Measurements from ENCODE around the gene SNRPA. TPM values are rescaled to one million over a fixed set of nuclear protein-coding genes. Genes with fewer than 3 reads are reported as not detected.
A peak's percentile ranks its signal among the peaks of the same experiment; 100 is the strongest.
"Not testable (repeated sequence)": the region's sequence is repeated elsewhere in the genome, so short reads cannot be mapped to it uniquely, and the experiment has no call there.

The SNRPA gene
- total RNA-seq, 4 donors from 2014 or later = 47.3 to 69.1 (median 57.6) TPM

DNA sequence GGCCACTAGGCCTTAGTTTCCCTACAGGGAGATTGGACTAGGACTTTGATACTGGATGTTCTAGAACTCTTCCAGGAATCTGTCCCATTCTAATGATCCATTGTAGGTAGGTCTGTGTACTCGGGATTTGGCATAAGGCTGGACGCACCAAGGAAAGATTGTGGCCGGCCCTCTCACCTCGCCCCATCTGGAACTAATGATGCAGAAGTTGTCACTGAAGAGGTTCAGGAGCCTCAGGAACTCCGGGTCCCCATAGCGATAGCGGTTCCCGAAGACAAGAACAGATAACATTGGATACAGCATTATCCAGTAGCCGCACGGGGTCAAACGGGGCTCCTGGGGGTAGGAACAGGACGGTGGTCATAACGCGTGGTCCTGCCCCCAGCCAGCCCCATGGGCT is 59.2 kb downstream of the SNRPA start:
- H3K27me3 ChIP-seq = no peaks in the 10 kb centered on the region
- TF ChIP-seq EP300 (IDR thresholded peaks at IDR 0.05) (no peak), POLR2A (IDR thresholded peaks at IDR 0.05; ENCODE audit: low read depth) (no peak), POLR2AphosphoS5 (IDR thresholded peaks at IDR 0.05) (no peak)
- TF ChIP-seq, protein P1, sequence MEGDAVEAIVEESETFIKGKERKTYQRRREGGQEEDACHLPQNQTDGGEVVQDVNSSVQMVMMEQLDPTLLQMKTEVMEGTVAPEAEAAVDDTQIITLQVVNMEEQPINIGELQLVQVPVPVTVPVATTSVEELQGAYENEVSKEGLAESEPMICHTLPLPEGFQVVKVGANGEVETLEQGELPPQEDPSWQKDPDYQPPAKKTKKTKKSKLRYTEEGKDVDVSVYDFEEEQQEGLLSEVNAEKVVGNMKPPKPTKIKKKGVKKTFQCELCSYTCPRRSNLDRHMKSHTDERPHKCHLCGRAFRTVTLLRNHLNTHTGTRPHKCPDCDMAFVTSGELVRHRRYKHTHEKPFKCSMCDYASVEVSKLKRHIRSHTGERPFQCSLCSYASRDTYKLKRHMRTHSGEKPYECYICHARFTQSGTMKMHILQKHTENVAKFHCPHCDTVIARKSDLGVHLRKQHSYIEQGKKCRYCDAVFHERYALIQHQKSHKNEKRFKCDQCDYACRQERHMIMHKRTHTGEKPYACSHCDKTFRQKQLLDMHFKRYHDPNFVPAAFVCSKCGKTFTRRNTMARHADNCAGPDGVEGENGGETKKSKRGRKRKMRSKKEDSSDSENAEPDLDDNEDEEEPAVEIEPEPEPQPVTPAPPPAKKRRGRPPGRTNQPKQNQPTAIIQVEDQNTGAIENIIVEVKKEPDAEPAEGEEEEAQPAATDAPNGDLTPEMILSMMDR (IDR thresholded peaks at IDR 0.05) = no peak
- peaks cover 70 to 82% (median 82%) of the 10 kb centered on the region in 4 donors for H3K4me1 ChIP-seq
- H3K9me3 ChIP-seq = no peaks in the 10 kb centered on the region
- H3K27ac ChIP-seq (replicated peaks in 1 of 4) = peak overlapping the region; percentile 75 to 99 (median 80)
- intact Hi-C loops (cut with DNase I) = no loop called here
- WGBS = 72% methylated on average over 4 of the region's 14 CpGs
- DNase-seq (ENCODE audit: extremely low spot score) = no peak
- peak overlapping the region; percentile 50 to 65 (median 54) for H3K4me3 ChIP-seq
- H3K36me3 ChIP-seq = peaks cover 5 to 35% (median 30%) of the 10 kb centered on the region in 4 donors

DNA sequence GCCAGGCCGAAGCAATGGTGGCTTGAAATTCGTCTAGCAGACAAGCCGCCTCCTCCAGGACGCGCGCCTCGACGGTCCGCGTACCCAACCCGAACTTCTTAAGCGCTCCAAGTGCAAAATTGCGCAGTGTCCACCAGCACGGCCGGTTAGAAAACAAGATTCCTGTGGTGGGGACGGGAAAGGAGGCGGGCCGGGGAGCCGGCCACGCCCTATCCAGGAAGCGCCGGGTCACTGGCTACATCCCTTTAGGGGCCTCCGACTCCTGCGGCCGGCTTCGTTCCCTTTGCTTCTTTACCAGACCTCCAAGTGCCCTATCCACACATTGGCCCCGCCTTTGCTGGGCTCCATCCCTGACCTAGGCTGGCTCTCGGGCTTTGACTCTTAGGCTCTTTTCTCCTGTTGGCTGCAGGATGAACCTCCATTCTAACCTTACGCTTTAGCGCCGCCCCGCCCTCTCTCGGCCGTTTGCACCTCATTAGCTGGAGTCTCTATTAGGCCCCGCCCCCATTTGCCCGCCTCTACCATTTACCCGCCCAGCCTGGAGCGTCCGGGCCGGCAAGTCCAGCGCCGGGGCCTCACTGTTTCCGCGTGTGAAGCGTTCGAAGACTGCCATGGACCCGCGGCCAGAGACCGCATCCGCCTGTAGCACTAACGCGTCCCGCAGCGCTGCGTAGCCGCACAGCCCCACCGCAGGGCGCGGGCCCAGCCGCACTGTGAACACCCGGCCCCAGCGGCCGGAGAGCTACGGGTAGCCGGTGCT is 59.8 kb downstream of the SNRPA start:
- H3K27me3 ChIP-seq; intact Hi-C loops (cut with DNase I); H3K9me3 ChIP-seq: not testable (repeated sequence)
- TF ChIP-seq POLR2AphosphoS5 (IDR thresholded peaks at IDR 0.05) = peak in 1 of 2 donors; percentile 65
- H3K4me1 ChIP-seq = peaks cover 63 to 76% (median 75%) of the 10 kb centered on the region in 4 donors
- WGBS = 2% methylated on average over 17 of the region's 65 CpGs
- peaks cover 5 to 30% (median 26%) of the 10 kb centered on the region in 4 donors for H3K36me3 ChIP-seq
- peak overlapping the region; percentile 75 to 99 (median 80) for H3K27ac ChIP-seq (replicated peaks in 1 of 4)
- H3K4me3 ChIP-seq = peak overlapping the region; percentile 50 to 65 (median 54)
- peak; percentile 96 for DNase-seq (ENCODE audit: extremely low spot score)

DNA sequence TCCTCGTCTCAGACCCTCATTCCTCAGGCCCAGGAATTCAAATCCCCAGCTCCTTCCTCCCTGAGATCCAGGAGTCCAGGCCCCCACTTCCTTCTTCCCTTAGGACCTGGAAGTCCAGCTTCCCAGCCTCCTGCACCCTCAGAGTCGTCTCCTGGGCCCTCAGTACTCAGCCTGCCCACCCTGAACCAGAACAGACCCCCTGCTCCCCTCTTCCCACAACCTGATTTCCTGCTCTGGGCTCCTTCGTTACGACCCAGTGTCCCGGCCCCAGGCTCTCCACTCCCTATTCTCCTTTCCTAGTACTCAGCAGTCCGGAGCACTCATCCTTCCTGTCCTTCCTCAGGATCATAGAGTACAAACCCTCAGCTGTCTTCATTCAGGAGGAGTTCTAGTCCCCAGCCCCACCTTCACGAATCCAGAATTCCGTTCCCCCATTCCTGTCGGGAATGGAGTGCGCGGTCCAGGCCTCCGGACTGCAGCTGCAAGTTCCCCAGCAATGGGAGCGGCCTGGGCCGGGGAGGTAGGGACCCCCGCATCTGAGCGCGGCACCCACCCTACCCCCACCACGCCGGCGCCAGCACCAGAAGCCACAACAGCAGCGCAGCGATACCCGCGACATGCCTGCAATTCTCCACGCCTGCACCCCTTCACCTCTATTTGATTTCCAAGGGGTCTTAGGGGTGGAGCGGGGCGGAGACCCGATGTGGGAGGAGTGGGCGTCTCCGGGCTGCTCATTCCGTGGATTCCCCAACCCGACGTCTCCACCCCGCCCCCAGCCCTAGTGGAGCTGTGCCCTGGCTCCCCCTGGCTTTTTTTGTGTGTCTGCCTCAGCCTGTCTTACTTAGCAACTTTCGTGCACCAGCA is 60.7 kb downstream of the SNRPA start:
- H3K27ac ChIP-seq (replicated peaks in 1 of 4) = peak overlapping the region; percentile 75 to 99 (median 80)

DNA sequence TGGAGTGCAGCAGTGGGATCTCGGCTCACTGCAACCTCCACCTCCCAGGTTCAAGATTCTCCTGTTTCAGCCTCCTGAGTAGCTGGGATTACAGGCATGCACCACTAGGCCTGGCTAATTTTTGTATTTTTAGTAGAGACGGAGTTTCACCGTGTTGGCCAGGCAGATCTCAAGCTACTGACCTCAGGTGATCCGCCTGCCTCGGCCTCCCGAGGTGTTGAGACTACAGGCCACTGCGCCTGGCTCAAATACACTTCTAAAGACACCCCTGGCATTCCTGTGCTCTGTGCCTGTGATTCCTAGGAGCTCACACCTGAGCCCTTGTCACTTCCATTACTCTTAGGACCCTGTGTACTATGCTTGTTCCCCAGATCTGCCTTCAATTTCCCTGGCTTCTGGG is 61.6 kb downstream of the SNRPA start:
- H3K9me3 ChIP-seq; H3K4me3 ChIP-seq; DNase-seq (ENCODE audit: extremely low spot score); intact Hi-C loops (cut with DNase I); H3K27me3 ChIP-seq: not testable (repeated sequence)
- Histone ChIP-seq H3K27ac (replicated peaks in 1 of 4) (peak overlapping the region in 1 of 4 donors; percentile 36), H3K36me3 (peaks cover 0 to 24% (median 21%) of the 10 kb centered on the region in 4 donors), H3K4me1 (peaks cover 46 to 58% (median 57%) of the 10 kb centered on the region in 4 donors)
- 87% methylated on average over 7 of the region's 7 CpGs for WGBS

More for the DNA sequence above, 60.7 kb downstream of the SNRPA start:
- no peak for TF ChIP-seq POLR2AphosphoS5 (IDR thresholded peaks at IDR 0.05)
- TF ChIP-seq, protein P1 (IDR thresholded peaks at IDR 0.05) = no peak
- TF ChIP-seq POLR2A (IDR thresholded peaks at IDR 0.05; ENCODE audit: low read depth) = no peak
- no peak for TF ChIP-seq EP300 (IDR thresholded peaks at IDR 0.05)
- WGBS = 30% methylated on average over 26 of the region's 35 CpGs
- no peak for DNase-seq (ENCODE audit: extremely low spot score)
- intact Hi-C loops (cut with DNase I) = no loop called here
- no peaks in the 10 kb centered on the region for H3K27me3 ChIP-seq
- peak overlapping the region; percentile 50 to 65 (median 54) for H3K4me3 ChIP-seq
- no peaks in the 10 kb centered on the region for H3K9me3 ChIP-seq
- H3K4me1 ChIP-seq = peaks cover 54 to 67% (median 66%) of the 10 kb centered on the region in 4 donors
- peaks cover 5 to 30% (median 26%) of the 10 kb centered on the region in 4 donors for H3K36me3 ChIP-seq

DNA sequence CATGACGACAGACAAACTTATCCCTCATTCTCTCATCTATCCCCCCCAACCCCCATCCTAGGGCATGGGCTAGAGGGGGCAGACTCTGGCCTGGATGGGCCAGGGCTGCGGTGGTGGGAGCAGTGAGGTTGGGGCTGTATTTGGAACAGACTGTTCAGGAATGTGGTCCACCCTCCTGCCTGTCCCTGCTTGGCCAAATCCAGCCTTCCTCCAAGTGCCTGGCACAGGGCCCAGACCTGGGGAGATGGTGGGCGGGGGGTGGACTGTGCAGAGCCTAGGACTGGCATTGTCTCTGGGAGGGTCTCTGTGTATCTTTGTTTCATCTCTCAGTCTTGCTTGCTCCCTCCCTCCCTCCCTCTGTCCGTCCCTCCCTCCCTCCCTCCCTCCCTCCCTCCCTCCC is 62.2 kb downstream of the SNRPA start:
- no peak for DNase-seq (ENCODE audit: extremely low spot score)
- WGBS = 29% methylated on average over 4 of the region's 4 CpGs
- intact Hi-C loops (cut with DNase I) = no loop called here
- no peak overlapping the region for H3K4me3 ChIP-seq
- TF ChIP-seq EP300 (IDR thresholded peaks at IDR 0.05) = no peak
- TF ChIP-seq, protein P1 (IDR thresholded peaks at IDR 0.05) = no peak
- no peak for TF ChIP-seq POLR2A (IDR thresholded peaks at IDR 0.05; ENCODE audit: low read depth)
- TF ChIP-seq POLR2AphosphoS5 (IDR thresholded peaks at IDR 0.05) = no peak
- peaks cover 41 to 55% (median 54%) of the 10 kb centered on the region in 4 donors for H3K4me1 ChIP-seq
- peaks cover 0 to 18% (median 15%) of the 10 kb centered on the region in 4 donors for H3K36me3 ChIP-seq
- H3K9me3 ChIP-seq = no peaks in the 10 kb centered on the region
- no peaks in the 10 kb centered on the region for H3K27me3 ChIP-seq
- H3K27ac ChIP-seq (replicated peaks in 1 of 4) = peak overlapping the region in 1 of 4 donors; percentile 36

Small RNAs within 50 kb of the gene (small RNA-seq; reads per million reads assigned to genes)
- gene RNU6-195P = 0 reads per million in 3 donors

Other genes starting within 250 kb of the SNRPA start
- gene SHKBP1, start 174.3 kb upstream of the SNRPA start, total RNA-seq = 10 to 100 TPM; 39.5 to 82.7 (median 52.7) TPM
- 100 to 1,000 TPM; 358 to 430 (median 397) TPM for gene LTBP4, start 149.8 kb upstream of the SNRPA start, total RNA-seq
- gene NUMBL, start 60.6 kb upstream of the SNRPA start, total RNA-seq = 10 to 100 TPM; 28.2 to 51.7 (median 41.5) TPM
- 10 to 100 TPM; 34.5 to 57.7 (median 45.3) TPM for gene COQ8B, start 34.3 kb upstream of the SNRPA start, total RNA-seq
- 100 to 1,000 TPM in 1 of 4 donors, 10 to 100 TPM in 3; 28.7 to 123 (median 33.3) TPM for gene ITPKC, start 34.1 kb upstream of the SNRPA start, total RNA-seq
- 1 to 10 TPM; 1.7 to 4.6 (median 3.7) TPM for gene ACTMAP, start 726 bp upstream of the SNRPA start, total RNA-seq
- 1 to 10 TPM; 2.1 to 4.1 (median 2.7) TPM for gene MIA, start 24.3 kb downstream of the SNRPA start, total RNA-seq
- gene RAB4B, start 27.0 kb downstream of the SNRPA start, total RNA-seq = 10 to 100 TPM; 22.9 to 26.6 (median 23.2) TPM
- gene EGLN2, start 48.0 kb downstream of the SNRPA start, total RNA-seq = 100 to 1,000 TPM in 2 of 4 donors, 10 to 100 TPM in 2; 93.1 to 131 (median 101) TPM
- not detected for gene CYP2A6, start 99.2 kb downstream of the SNRPA start, total RNA-seq
- not detected for gene CYP2A7, start 131.0 kb downstream of the SNRPA start, total RNA-seq
- gene CYP2B6, start 240.1 kb downstream of the SNRPA start, total RNA-seq = not detected

Data from esophagus muscularis mucosa (tissue), 4 donors.